Caco-2 (cell line): ENCODE data around the gene ERGIC1. TPM values are rescaled to one million over a fixed set of nuclear protein-coding genes. Genes with fewer than 3 reads are reported as not detected.
A peak's percentile ranks its signal among the peaks of the same experiment; 100 is the strongest.

Source experiments
- BruUV-seq: library from RNA; stranded (reverse); fragments of 400-500 nt; replicated peaks from 2 replicates; lab custom pipeline; 2021; lab: Mats Ljungman, UMichigan
- CTCF ChIA-PET: fragments of 300-600 bp; sonication (Branson Sonifier 250); formaldehyde crosslinking; loops from one replicate; lab custom pipeline; 2022; ENCODE audit warnings: antibody characterized with exemption; lab: Charles Lee
- POLR2A ChIA-PET: fragments of 300-600 bp; sonication (Branson Sonifier 250); formaldehyde crosslinking; loops from one replicate; lab custom pipeline; 2022; ENCODE audit warnings: antibody characterized with exemption; lab: Charles Lee
- DNase-seq, 2 experiments: peaks; one replicate each; pipeline versions ENCODE4 v3.0.0 to v3.0.0-alpha.2; 2020 to 2022
- H3K27me3 ChIP-seq: replicated peaks from 2 replicates; pipeline ENCODE4 v1.6.0; 2011; ENCODE audit warnings: low read length; ENCODE audit not compliant: control insufficient read depth, insufficient read depth
- H3K36me3 ChIP-seq: 2 replicates; pipeline ENCODE4 v1.5.1; 2011; ENCODE audit warnings: low read length; ENCODE audit not compliant: control insufficient read depth, insufficient read depth
- H3K4me1 ChIP-seq: fragments of 250-450 bp; sonication (Bioruptor Pico); 2 replicates; pipeline ENCODE4 v1.5.1; 2020; ENCODE audit warnings: mild to moderate bottlenecking
- H3K4me3 ChIP-seq: 2 replicates; pipeline ENCODE4 v1.5.1; 2011; ENCODE audit warnings: low read depth, mild to moderate bottlenecking, control low read depth, low read length
- H3K9me3 ChIP-seq: fragments of 250-450 bp; sonication (Bioruptor Pico); 2 replicates; pipeline ENCODE4 v1.5.1; 2020; ENCODE audit warnings: mild to moderate bottlenecking, moderate library complexity
- H3K27ac Mint-ChIP-seq: one replicate; pipeline ENCODE4 v1.8.0; 2022; ENCODE audit warnings: mixed read lengths; ENCODE audit not compliant: unreplicated experiment
- H3K27me3 Mint-ChIP-seq: one replicate; pipeline ENCODE4 v1.8.0; 2022; ENCODE audit warnings: mixed read lengths; ENCODE audit not compliant: insufficient read depth, unreplicated experiment
- H3K36me3 Mint-ChIP-seq: one replicate; pipeline ENCODE4 v1.8.0; 2022; ENCODE audit warnings: mild to moderate bottlenecking, mixed read lengths; ENCODE audit not compliant: insufficient read depth, unreplicated experiment
- H3K4me1 Mint-ChIP-seq: one replicate; pipeline ENCODE4 v1.8.0; 2022; ENCODE audit warnings: low read depth, mixed read lengths; ENCODE audit not compliant: unreplicated experiment
- H3K4me3 Mint-ChIP-seq: one replicate; pipeline ENCODE4 v1.8.0; 2022; ENCODE audit warnings: mild to moderate bottlenecking, moderate library complexity, mixed read lengths; ENCODE audit not compliant: unreplicated experiment
- H3K9me3 Mint-ChIP-seq: one replicate; pipeline ENCODE4 v1.8.0; 2022; ENCODE audit warnings: mixed read lengths; ENCODE audit not compliant: unreplicated experiment
- CTCF ChIP-seq, 2 experiments: fragments of 200-600 bp in 1 of 2; IDR thresholded peaks; 1 replicate in 1 of 2; 2 replicates in 1 of 2; pipeline versions ENCODE4 v1.5.1 to v1.8.0; 2011 to 2022; ENCODE audit warnings: antibody characterized with exemption in 1 of 2, control low read depth in 1 of 2, inconsistent platforms in 1 of 2, low read depth in 1 of 2, low read length in 1 of 2, mild to moderate bottlenecking in 1 of 2, moderate library complexity in 1 of 2; ENCODE audit not compliant: insufficient read depth in 1 of 2, severe bottlenecking in 1 of 2, unreplicated experiment in 1 of 2
- intact Hi-C: fragments of 100-400 bp; cut with micrococcal nuclease; formaldehyde crosslinking; loops from one replicate; pipeline ENCODE4 v1.10.0; 2022; ENCODE audit not compliant: unreplicated experiment
- total RNA-seq: library from RNA; stranded (reverse); gene quantifications from 2 replicates; pipeline ENCODE4 v1.2.3, GENCODE V29; 2022

ERGIC1 gene
- total RNA-seq, 1 experiment from 2014 or later = 161 TPM

- Mint-ChIP-seq H3K4me3 (no peak overlapping the region), H3K4me1 (peaks cover 23% of the 10 kb centered on the region), H3K9me3 (no peaks in the 10 kb centered on the region), H3K27me3 (no peaks in the 10 kb centered on the region), H3K36me3 (peaks cover 47% of the 10 kb centered on the region), H3K27ac (no peak overlapping the region)
- peaks cover 8% of the 10 kb centered on the region for H3K4me1 ChIP-seq
- H3K4me3 ChIP-seq = no peak overlapping the region
- CTCF ChIA-PET = interaction anchor here (0.5 to 1.1 kb wide), 2 partner anchors 49 to 90 kb away, joined by 3 to 6 read pairs; no protein-coding TSS in a partner anchor
- no peaks in the 10 kb centered on the region; the same call in 1 of the 2 replicates for H3K36me3 ChIP-seq
- H3K9me3 ChIP-seq = no peaks in the 10 kb centered on the region
- POLR2A ChIA-PET = no interaction called here
- no peaks in the 10 kb centered on the region for H3K27me3 ChIP-seq
- no peak for DNase-seq
- BruUV-seq = no TSS peak
- no peak for TF ChIP-seq CTCF (IDR thresholded peaks at IDR 0.05; ENCODE audit: insufficient read depth in 1 of 2, low read depth in 1 of 2, low read length in 1 of 2, severe bottlenecking in 1 of 2, unreplicated experiment in 1 of 2)
- intact Hi-C loops = no loop called here
Measured at GRCh38 chr5:172844577-172844838, 10.5 kb downstream of the ERGIC1 start.

- POLR2A ChIA-PET = interaction anchor here (0.8 kb wide), 1 partner anchor 14 kb away, joined by 3 read pairs; no protein-coding TSS in a partner anchor
- CTCF ChIA-PET = interaction anchor here (0.6 to 1.1 kb wide), 2 partner anchors 68 to 89 kb away, joined by 3 to 9 read pairs; no protein-coding TSS in a partner anchor
- H3K36me3 Mint-ChIP-seq = peaks cover 40% of the 10 kb centered on the region
Measured at GRCh38 chr5:172845154-172845553, 11.1 kb downstream of the ERGIC1 start.

GRCh38 chr5:172845576-172845975 is 11.5 kb downstream of the ERGIC1 start:
- Histone ChIP-seq H3K9me3 (no peaks in the 10 kb centered on the region), H3K4me1 (peaks cover 8% of the 10 kb centered on the region), H3K36me3 (no peaks in the 10 kb centered on the region; the same call in 1 of the 2 replicates), H3K27me3 (no peaks in the 10 kb centered on the region), H3K4me3 (no peak overlapping the region)
- DNase-seq = no peak
- ChIA-PET CTCF (interaction anchor here (0.6 to 1.1 kb wide), 2 partner anchors 68 to 89 kb away, joined by 3 to 9 read pairs; no protein-coding TSS in a partner anchor), POLR2A (interaction anchor here (0.6 to 0.8 kb wide), 2 partner anchors 13 to 74 kb away, joined by 3 read pairs; no protein-coding TSS in a partner anchor)
- no peak overlapping the region for H3K4me3 Mint-ChIP-seq
- H3K27me3 Mint-ChIP-seq = no peaks in the 10 kb centered on the region
- intact Hi-C loops = no loop called here
- H3K36me3 Mint-ChIP-seq = peaks cover 36% of the 10 kb centered on the region
- peaks cover 27% of the 10 kb centered on the region for H3K4me1 Mint-ChIP-seq
- no peaks in the 10 kb centered on the region for H3K9me3 Mint-ChIP-seq
- BruUV-seq = no TSS peak
- peak in 1 of 2 experiments; percentile 9 for TF ChIP-seq CTCF (IDR thresholded peaks at IDR 0.05; ENCODE audit: insufficient read depth in 1 of 2, low read depth in 1 of 2, low read length in 1 of 2, severe bottlenecking in 1 of 2, unreplicated experiment in 1 of 2)
- H3K27ac Mint-ChIP-seq = no peak overlapping the region

More at GRCh38 chr5:172845154-172845553, 11.1 kb downstream of the ERGIC1 start:
- Mint-ChIP-seq H3K9me3 (no peaks in the 10 kb centered on the region), H3K27me3 (no peaks in the 10 kb centered on the region), H3K4me3 (no peak overlapping the region), H3K27ac (no peak overlapping the region), H3K4me1 (peaks cover 27% of the 10 kb centered on the region)
- intact Hi-C loops = no loop called here
- BruUV-seq = no TSS peak
- Histone ChIP-seq H3K4me3 (no peak overlapping the region), H3K27me3 (no peaks in the 10 kb centered on the region), H3K36me3 (no peaks in the 10 kb centered on the region; the same call in 1 of the 2 replicates), H3K9me3 (no peaks in the 10 kb centered on the region), H3K4me1 (peaks cover 8% of the 10 kb centered on the region)
- DNase-seq = no peak
- no peak for TF ChIP-seq CTCF (IDR thresholded peaks at IDR 0.05; ENCODE audit: insufficient read depth in 1 of 2, low read depth in 1 of 2, low read length in 1 of 2, severe bottlenecking in 1 of 2, unreplicated experiment in 1 of 2)
